ENCODE results near the gene SIGLEC11. TPM values are rescaled to one million over a fixed set of nuclear protein-coding genes. Genes with fewer than 3 reads are reported as not detected.

Gene SIGLEC11
- total RNA-seq, 2 experiments from 2014 or later, result not detected

GRCh38 chr19:49957262-49957915, 3.6 kb downstream of the SIGLEC11 start:
- Histone ChIP-seq H3K4me3 (ENCODE audit: low read depth, low read length, poor library complexity, severe bottlenecking) (no peak overlapping the region), H3K9me2 (ENCODE audit: insufficient read depth, low read length) (no peaks in the 10 kb centered on the region), H4K20me1 (ENCODE audit: insufficient read depth, low read length) (no peaks in the 10 kb centered on the region), H3K4me2 (ENCODE audit: low read length) (no peak overlapping the region), H3K4me1 (ENCODE audit: insufficient read depth, low read length, poor library complexity, severe bottlenecking) (peaks cover 9% of the 10 kb centered on the region), H3K27ac (ENCODE audit: low read depth, low read length, poor library complexity, severe bottlenecking) (no peak overlapping the region), H3K36me3 (ENCODE audit: insufficient read depth, low read length) (no peaks in the 10 kb centered on the region), H3K9me3 (ENCODE audit: low read length) (no peaks in the 10 kb centered on the region), H2AFZ (ENCODE audit: low read length) (no peak overlapping the region), H3K79me2 (ENCODE audit: insufficient read depth, low read depth, low read length) (no peaks in the 10 kb centered on the region)
- CTCF ChIA-PET (ENCODE audit: unreplicated experiment), result no interaction called here
- no peak for TF ChIP-seq EZH2phosphoT487 (IDR thresholded peaks at IDR 0.05; ENCODE audit: borderline replicate concordance, low read depth, low read length)
- TF ChIP-seq, protein P1, sequence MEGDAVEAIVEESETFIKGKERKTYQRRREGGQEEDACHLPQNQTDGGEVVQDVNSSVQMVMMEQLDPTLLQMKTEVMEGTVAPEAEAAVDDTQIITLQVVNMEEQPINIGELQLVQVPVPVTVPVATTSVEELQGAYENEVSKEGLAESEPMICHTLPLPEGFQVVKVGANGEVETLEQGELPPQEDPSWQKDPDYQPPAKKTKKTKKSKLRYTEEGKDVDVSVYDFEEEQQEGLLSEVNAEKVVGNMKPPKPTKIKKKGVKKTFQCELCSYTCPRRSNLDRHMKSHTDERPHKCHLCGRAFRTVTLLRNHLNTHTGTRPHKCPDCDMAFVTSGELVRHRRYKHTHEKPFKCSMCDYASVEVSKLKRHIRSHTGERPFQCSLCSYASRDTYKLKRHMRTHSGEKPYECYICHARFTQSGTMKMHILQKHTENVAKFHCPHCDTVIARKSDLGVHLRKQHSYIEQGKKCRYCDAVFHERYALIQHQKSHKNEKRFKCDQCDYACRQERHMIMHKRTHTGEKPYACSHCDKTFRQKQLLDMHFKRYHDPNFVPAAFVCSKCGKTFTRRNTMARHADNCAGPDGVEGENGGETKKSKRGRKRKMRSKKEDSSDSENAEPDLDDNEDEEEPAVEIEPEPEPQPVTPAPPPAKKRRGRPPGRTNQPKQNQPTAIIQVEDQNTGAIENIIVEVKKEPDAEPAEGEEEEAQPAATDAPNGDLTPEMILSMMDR (conservative IDR thresholded peaks at IDR 0.05; ENCODE audit: low read length), result no peak
- POLR2A ChIA-PET, result no interaction called here
- DNase-seq (ENCODE audit: low spot score), result no peak
- BruUV-seq (replicated peaks), result no TSS peak
- intact Hi-C loops (cut with micrococcal nuclease; ENCODE audit: unreplicated experiment), result no loop called here

- TF ChIP-seq, protein P1 (conservative IDR thresholded peaks at IDR 0.05; ENCODE audit: low read length), result no peak
- TF ChIP-seq EZH2phosphoT487 (IDR thresholded peaks at IDR 0.05; ENCODE audit: borderline replicate concordance, low read depth, low read length), result no peak
- ChIA-PET CTCF (ENCODE audit: unreplicated experiment) (no interaction called here), POLR2A (no interaction called here)
- Histone ChIP-seq H3K36me3 (ENCODE audit: insufficient read depth, low read length) (no peaks in the 10 kb centered on the region), H4K20me1 (ENCODE audit: insufficient read depth, low read length) (no peaks in the 10 kb centered on the region), H3K27ac (ENCODE audit: low read depth, low read length, poor library complexity, severe bottlenecking) (no peak overlapping the region), H3K9me2 (ENCODE audit: insufficient read depth, low read length) (no peaks in the 10 kb centered on the region), H3K79me2 (ENCODE audit: insufficient read depth, low read depth, low read length) (no peaks in the 10 kb centered on the region), H3K4me3 (ENCODE audit: low read depth, low read length, poor library complexity, severe bottlenecking) (no peak overlapping the region), H3K9me3 (ENCODE audit: low read length) (no peaks in the 10 kb centered on the region), H2AFZ (ENCODE audit: low read length) (no peak overlapping the region), H3K4me2 (ENCODE audit: low read length) (no peak overlapping the region), H3K4me1 (ENCODE audit: insufficient read depth, low read length, poor library complexity, severe bottlenecking) (peaks cover 9% of the 10 kb centered on the region)
- DNase-seq (ENCODE audit: low spot score), result no peak
- intact Hi-C loops (cut with micrococcal nuclease; ENCODE audit: unreplicated experiment), result no loop called here
- BruUV-seq (replicated peaks), result no TSS peak
Measured at GRCh38 chr19:49956115-49956495, 4.9 kb downstream of the SIGLEC11 start.

- H3K4me1 ChIP-seq (ENCODE audit: insufficient read depth, low read length, poor library complexity, severe bottlenecking), result peaks cover 9% of the 10 kb centered on the region
- ChIA-PET POLR2A (no interaction called here), CTCF (ENCODE audit: unreplicated experiment) (no interaction called here)
- no peak for DNase-seq (ENCODE audit: low spot score)
- no peak overlapping the region for H2AFZ ChIP-seq (ENCODE audit: low read length)
- no TSS peak for BruUV-seq (replicated peaks)
- H3K9me2 ChIP-seq (ENCODE audit: insufficient read depth, low read length), result no peaks in the 10 kb centered on the region
- TF ChIP-seq, protein P1 (conservative IDR thresholded peaks at IDR 0.05; ENCODE audit: low read length), result no peak
- TF ChIP-seq EZH2phosphoT487 (IDR thresholded peaks at IDR 0.05; ENCODE audit: borderline replicate concordance, low read depth, low read length), result no peak
- H3K27ac ChIP-seq (ENCODE audit: low read depth, low read length, poor library complexity, severe bottlenecking), result no peak overlapping the region
- no peaks in the 10 kb centered on the region for H3K79me2 ChIP-seq (ENCODE audit: insufficient read depth, low read depth, low read length)
- no peak overlapping the region for H3K4me3 ChIP-seq (ENCODE audit: low read depth, low read length, poor library complexity, severe bottlenecking)
- H3K9me3 ChIP-seq (ENCODE audit: low read length), result no peaks in the 10 kb centered on the region
- intact Hi-C loops (cut with micrococcal nuclease; ENCODE audit: unreplicated experiment), result no loop called here
- H3K36me3 ChIP-seq (ENCODE audit: insufficient read depth, low read length), result no peaks in the 10 kb centered on the region
- no peaks in the 10 kb centered on the region for H4K20me1 ChIP-seq (ENCODE audit: insufficient read depth, low read length)
- H3K4me2 ChIP-seq (ENCODE audit: low read length), result no peak overlapping the region
Measured at GRCh38 chr19:49954933-49955332, 6.0 kb downstream of the SIGLEC11 start.

Measured in OCI-LY7 (cell line).